ENCODE measurements around the gene NPHP4. TPM values are rescaled to one million over a fixed set of nuclear protein-coding genes. Genes with fewer than 3 reads are reported as not detected.
A peak's percentile ranks its signal among the peaks of the same experiment; 100 is the strongest.

The NPHP4 gene
- 11.3 TPM for total RNA-seq

GRCh38 chr1:5992026-5992813 is at the start of gene NPHP4:
Gene NPHP4, minus strand, starts transcription at chr1:5992425. Its CDS starts 6,136 bp downstream, at chr1:5986289.
- Histone ChIP-seq H3K4me1 (peaks cover 30% of the 10 kb centered on the region), H3K27ac (peak within 1 kb of the TSS; percentile 90), H3K27me3 (no peaks in the 10 kb centered on the region), H3K4me3 (peak within 1 kb of the TSS; percentile 82 to 84), H3K36me3 (no peaks in the 10 kb centered on the region), H3K9me3 (no peaks in the 10 kb centered on the region)
- intact Hi-C loops (cut with DNase I) = loop anchor here (5.0 kb wide), 1 partner anchor 205 kb away; the partner anchor contains the start of gene RPL22
- TF ChIP-seq POLR2AphosphoS5 (IDR thresholded peaks at IDR 0.05; ENCODE audit: insufficient read depth in 1 of 2, low read depth in 1 of 2) (peak; percentile 80 to 82), CTCF (IDR thresholded peaks at IDR 0.05) (no peak), POLR2A (IDR thresholded peaks at IDR 0.05) (no peak)
- DNase-seq (ENCODE audit: extremely low spot score in 2 of 2) = peak; percentile 99 to 100

DNA sequence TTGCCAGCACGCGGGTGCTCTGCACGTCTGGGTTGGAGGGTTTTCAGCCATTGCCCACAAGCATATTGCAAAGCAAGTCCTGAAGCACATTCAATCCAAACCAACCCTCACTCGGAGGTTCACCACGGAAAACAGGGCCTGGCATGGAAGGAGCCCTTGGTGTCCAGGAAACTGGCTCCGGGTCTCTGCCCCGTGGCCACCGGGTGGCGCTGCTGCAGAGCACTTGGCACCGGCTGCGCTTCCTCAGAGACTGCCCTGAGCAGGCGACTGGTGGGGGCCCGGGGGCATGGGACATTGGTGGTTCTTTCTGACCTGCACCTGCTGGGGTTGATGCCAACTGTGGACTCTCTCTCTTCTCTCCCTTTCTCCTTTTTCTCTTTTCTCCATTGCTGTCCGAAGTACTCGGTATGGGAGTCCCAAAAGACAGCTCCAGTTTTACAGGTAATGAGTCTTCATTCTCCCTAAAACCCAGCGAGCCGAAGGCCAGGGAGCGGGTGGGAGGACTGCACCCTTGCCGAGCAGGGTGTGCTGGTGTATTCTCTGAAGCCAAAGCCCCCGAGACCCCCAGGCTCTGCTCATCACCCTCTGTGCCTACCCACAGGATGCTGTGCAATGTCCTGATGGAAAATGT is 49.3 kb upstream of the NPHP4 start:
- H3K4me3 ChIP-seq = no peak overlapping the region
- TF ChIP-seq POLR2AphosphoS5 (IDR thresholded peaks at IDR 0.05; ENCODE audit: insufficient read depth in 1 of 2, low read depth in 1 of 2) (no peak), CTCF (IDR thresholded peaks at IDR 0.05) (peak in 1 of 3 experiments; percentile 21), POLR2A (IDR thresholded peaks at IDR 0.05) (no peak)
- H3K27me3 ChIP-seq = no peaks in the 10 kb centered on the region
- no peak for DNase-seq (ENCODE audit: extremely low spot score in 2 of 2)
- H3K4me1 ChIP-seq = no peaks in the 10 kb centered on the region
- H3K27ac ChIP-seq = no peak overlapping the region
- intact Hi-C loops (cut with DNase I) = no loop called here
- no peaks in the 10 kb centered on the region for H3K36me3 ChIP-seq
- no peaks in the 10 kb centered on the region for H3K9me3 ChIP-seq

GRCh38 chr1:6040861-6041415 is 48.7 kb upstream of the NPHP4 start:
- Histone ChIP-seq H3K36me3 (no peaks in the 10 kb centered on the region), H3K9me3 (no peaks in the 10 kb centered on the region), H3K27ac (no peak overlapping the region), H3K4me3 (no peak overlapping the region), H3K4me1 (no peaks in the 10 kb centered on the region), H3K27me3 (no peaks in the 10 kb centered on the region)
- intact Hi-C loops (cut with DNase I) = no loop called here
- TF ChIP-seq CTCF (IDR thresholded peaks at IDR 0.05) = no peak
- no peak for TF ChIP-seq POLR2AphosphoS5 (IDR thresholded peaks at IDR 0.05; ENCODE audit: insufficient read depth in 1 of 2, low read depth in 1 of 2)
- TF ChIP-seq POLR2A (IDR thresholded peaks at IDR 0.05) = no peak
- DNase-seq (ENCODE audit: extremely low spot score in 2 of 2) = no peak

GRCh38 chr1:6040444-6040843 is 48.2 kb upstream of the NPHP4 start:
- no peaks in the 10 kb centered on the region for H3K27me3 ChIP-seq
- TF ChIP-seq CTCF (IDR thresholded peaks at IDR 0.05) (no peak), POLR2A (IDR thresholded peaks at IDR 0.05) (no peak), POLR2AphosphoS5 (IDR thresholded peaks at IDR 0.05; ENCODE audit: insufficient read depth in 1 of 2, low read depth in 1 of 2) (no peak)
- intact Hi-C loops (cut with DNase I) = no loop called here
- no peaks in the 10 kb centered on the region for H3K4me1 ChIP-seq
- H3K9me3 ChIP-seq = no peaks in the 10 kb centered on the region
- no peak for DNase-seq (ENCODE audit: extremely low spot score in 2 of 2)
- no peak overlapping the region for H3K4me3 ChIP-seq
- H3K27ac ChIP-seq = no peak overlapping the region
- H3K36me3 ChIP-seq = no peaks in the 10 kb centered on the region
